G401.6 (cell line): ENCODE results near the gene HLA-B.
"Not testable (repeated sequence)": the region's sequence is repeated elsewhere in the genome, so short reads cannot be mapped to it uniquely, and the experiment has no call there.

Source experiments
- FAIRE-seq: peaks from 2 replicates; lab custom pipeline; 2012; peaks lifted over from hg19 to GRCh38; lab: Jason Lieb, UNC

Gene HLA-B

DNA sequence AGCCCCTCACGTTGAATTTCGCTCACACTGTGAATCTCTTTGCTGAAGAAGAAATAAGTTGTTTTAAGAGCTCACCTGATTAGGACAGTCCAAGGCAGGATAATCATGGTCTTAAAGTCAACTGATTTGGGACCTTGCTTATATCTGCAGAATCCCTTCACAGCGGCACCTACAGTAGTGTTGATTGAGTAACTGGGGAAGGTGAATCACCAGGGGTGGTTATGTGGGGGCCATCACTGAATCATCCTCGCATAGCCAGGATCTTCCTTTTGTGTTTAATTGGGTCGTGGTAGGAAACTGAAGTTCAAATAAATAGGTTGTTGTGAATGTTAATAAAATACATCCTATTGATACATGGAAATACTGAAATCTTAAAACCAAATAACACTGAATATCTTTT is 26.2 kb upstream of the HLA-B start:
- FAIRE-seq, result no peak

DNA sequence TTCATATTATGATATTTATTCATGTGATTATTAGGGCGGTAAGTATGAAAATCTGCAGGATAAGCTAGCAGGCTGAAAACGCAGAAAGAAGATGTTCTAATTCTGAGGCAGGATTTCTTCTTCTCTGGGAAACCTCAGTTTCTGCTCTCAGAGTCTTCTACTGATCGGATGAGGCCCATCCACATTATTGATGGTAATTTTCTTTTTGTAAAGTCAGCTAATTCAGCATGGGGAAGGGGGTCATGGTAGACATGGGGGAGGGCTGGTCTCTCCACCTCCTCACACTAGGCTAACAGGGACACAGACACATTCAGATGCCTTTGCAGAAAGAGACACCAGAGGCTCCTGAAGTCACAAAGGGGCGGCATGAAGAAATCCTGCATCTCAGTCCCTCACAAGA is 24.7 kb upstream of the HLA-B start:
- FAIRE-seq, result no peak

GRCh38 chr6:31379850-31380249 is 22.9 kb upstream of the HLA-B start:
- FAIRE-seq, result no peak

GRCh38 chr6:31378721-31379103 is 21.7 kb upstream of the HLA-B start:
- FAIRE-seq, result no peak

GRCh38 chr6:31378062-31378720 is 21.2 kb upstream of the HLA-B start:
- FAIRE-seq, result no peak

- no peak for FAIRE-seq
These were observed 20.1 kb upstream of the HLA-B start for GRCh38 chr6:31377029-31377428.

GRCh38 chr6:31375699-31376098 is 18.7 kb upstream of the HLA-B start:
- FAIRE-seq, result no peak

GRCh38 chr6:31374118-31374517 is 17.1 kb upstream of the HLA-B start:
- FAIRE-seq, result not testable (repeated sequence)

GRCh38 chr6:31368461-31368860 is 11.5 kb upstream of the HLA-B start:
- FAIRE-seq, result no peak

- peak; percentile 30 for FAIRE-seq
These were observed 9.9 kb upstream of the HLA-B start for GRCh38 chr6:31366693-31367470.

- FAIRE-seq, result no peak
These were observed 8.9 kb upstream of the HLA-B start for GRCh38 chr6:31365864-31366263.

DNA sequence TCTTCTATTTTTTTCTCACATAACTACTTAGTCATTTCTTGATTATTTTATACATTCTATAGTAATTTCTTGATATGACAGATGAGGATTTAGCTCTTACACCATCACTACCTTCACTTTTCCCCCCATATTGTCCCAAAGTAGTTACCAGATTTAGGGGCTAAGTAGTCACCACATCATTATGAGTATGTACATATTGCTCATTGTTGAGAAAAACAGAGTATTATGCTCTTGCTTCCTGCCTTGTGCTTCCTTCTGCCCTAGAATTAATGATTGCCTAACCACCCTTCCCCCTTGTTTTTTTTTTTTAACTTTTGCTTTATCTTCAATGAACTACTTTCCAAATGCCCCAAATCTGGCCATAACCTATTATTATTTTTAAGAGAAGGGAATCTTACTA is 6.8 kb upstream of the HLA-B start:
- FAIRE-seq, result no peak

GRCh38 chr6:31362751-31363150 is 5.8 kb upstream of the HLA-B start:
- no peak for FAIRE-seq

GRCh38 chr6:31359581-31359980 is 2.6 kb upstream of the HLA-B start:
- FAIRE-seq, result no peak

- no peak for FAIRE-seq
These were observed 1.3 kb upstream of the HLA-B start for GRCh38 chr6:31358302-31358701.

GRCh38 chr6:31357886-31358285 is 907 bp upstream of the HLA-B start:
- FAIRE-seq, result no peak

- FAIRE-seq, result no peak
These were observed 598 bp downstream of the HLA-B start for GRCh38 chr6:31356216-31356945.

DNA sequence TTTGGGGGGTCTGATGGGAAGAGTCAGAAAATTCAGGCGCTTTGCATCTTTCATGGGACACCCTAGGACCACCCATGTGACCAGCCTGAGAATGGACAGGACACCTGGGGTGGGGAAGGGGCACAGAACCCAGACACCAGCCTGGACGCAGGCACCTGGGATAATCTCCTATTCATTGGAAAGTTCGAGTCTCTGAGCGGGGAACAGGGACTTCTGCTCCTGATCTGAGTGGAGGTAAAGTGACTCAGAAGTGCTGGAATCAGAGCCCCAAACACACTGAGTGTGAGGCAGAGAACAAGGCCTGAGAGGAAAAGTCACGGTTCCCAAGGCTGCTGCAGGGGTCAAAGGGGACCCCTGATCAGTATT is 1.4 kb downstream of the HLA-B start:
- no peak for FAIRE-seq

GRCh38 chr6:31354864-31355582 is 2.0 kb downstream of the HLA-B start:
- no peak for FAIRE-seq

DNA sequence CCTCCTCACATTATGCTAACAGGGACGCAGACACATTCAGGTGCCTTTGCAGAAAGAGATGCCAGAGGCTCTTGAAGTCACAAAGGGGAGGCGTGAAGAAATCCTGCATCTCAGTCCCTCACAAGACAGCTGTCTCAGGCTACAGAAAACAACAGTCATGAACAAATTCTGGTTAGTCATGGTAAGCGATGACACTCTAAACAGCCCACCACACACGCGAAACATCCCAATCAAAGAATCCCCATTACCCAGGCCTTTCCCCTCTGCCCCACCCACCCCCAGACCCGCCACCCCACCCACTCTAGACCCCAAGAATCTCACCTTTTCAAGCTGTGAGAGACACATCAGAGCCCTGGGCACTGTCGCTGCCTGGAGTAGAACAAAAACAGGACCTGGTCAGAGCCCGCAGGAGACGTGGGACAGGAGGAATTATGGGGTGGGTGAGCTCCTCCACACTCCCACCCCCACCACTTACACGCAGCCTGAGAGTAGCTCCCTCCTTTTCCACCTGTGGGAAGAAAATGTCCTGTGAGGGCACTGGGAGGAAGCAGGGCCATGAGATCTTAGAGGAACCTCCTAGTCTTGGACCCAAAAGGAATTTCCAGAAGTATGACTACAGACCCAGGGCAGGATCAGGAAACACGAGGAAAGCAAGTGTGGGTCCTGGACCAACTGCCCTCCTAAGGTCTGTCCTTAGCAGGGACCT is 2.7 kb downstream of the HLA-B start:
- FAIRE-seq, result no peak

DNA sequence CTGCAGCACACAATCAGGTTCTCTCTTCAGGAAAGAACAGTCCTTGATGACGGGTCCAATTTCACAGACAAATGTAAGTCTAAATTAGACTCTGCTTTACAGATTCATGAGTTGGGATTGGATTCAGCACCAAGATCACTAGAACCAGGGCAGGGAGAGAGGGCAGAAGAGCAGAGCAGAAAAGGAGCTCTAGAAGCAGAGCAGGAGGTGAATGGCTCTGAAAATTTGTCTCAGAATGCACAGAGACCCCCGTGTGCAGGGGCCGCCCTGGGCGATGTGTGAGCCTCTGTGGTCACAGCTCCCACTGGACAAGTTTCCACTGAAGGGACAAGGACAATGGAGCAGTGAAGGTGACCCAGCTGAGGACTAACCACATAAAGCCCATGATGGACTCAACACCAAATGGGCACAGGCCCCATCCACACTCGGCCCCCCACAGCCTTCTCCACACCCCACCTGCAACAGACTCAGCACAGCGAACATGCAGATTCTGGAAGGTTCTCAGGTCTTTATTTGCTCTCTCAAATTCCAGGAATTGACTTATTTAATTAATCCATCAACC is 3.5 kb downstream of the HLA-B start:
- no peak for FAIRE-seq
